Endothelial cell of umbilical vein (primary cell): ENCODE results near the gene IRF8. TPM values are rescaled to one million over a fixed set of nuclear protein-coding genes. Genes with fewer than 3 reads are reported as not detected.
"Not testable (repeated sequence)": the region's sequence is repeated elsewhere in the genome, so short reads cannot be mapped to it uniquely, and the experiment has no call there.

ENCODE experiments used
- BruUV-seq: library from RNA; stranded (reverse); fragments of 400-500 nt; replicated peaks from 2 replicates; lab custom pipeline; 2021; lab: Mats Ljungman, UMichigan
- CTCF ChIA-PET: fragments of 300-600, 350-600 bp; sonication (Branson Sonifier 250); formaldehyde crosslinking; loops from one replicate; lab custom pipeline; 2021; ENCODE audit warnings: antibody characterized with exemption, inconsistent platforms; lab: Charles Lee
- POLR2A ChIA-PET: fragments of 300-600, 350-600 bp; sonication (Branson Sonifier 250); formaldehyde crosslinking; loops from one replicate; lab custom pipeline; 2021; ENCODE audit warnings: antibody characterized with exemption, inconsistent platforms; lab: Charles Lee
- DNase-seq: peaks from one replicate; pipeline ENCODE4 v3.0.0-alpha.2; 2011; ENCODE audit warnings: low read depth, low spot score
- FAIRE-seq: peaks from 2 replicates; lab custom pipeline; 2011; peaks lifted over from hg19 to GRCh38; lab: Jason Lieb, UNC
- H2AFZ ChIP-seq: 2 replicates; pipeline ENCODE4 v1.6.0; 2012; ENCODE audit warnings: low read depth, low read length, control low read depth, inconsistent platforms
- H3K27ac ChIP-seq: 2 replicates; pipeline ENCODE4 v1.5.1; 2011; ENCODE audit warnings: low read depth, mild to moderate bottlenecking, control low read depth, low read length, moderate library complexity; ENCODE audit not compliant: insufficient read depth
- H3K27me3 ChIP-seq, 2 experiments: 2 replicates each; pipeline versions ENCODE4 v1.6.0 to v1.6.1; 2011; ENCODE audit warnings: low read length in 2 of 2, mixed read lengths in 1 of 2; ENCODE audit not compliant: control insufficient read depth in 2 of 2, insufficient read depth in 2 of 2
- H3K36me3 ChIP-seq, 2 experiments: 2 replicates in 1 of 2; 3 replicates in 1 of 2; pipeline ENCODE4 v1.5.1; 2011; ENCODE audit warnings: low read length in 2 of 2, mild to moderate bottlenecking in 1 of 2, moderate library complexity in 1 of 2; ENCODE audit not compliant: control insufficient read depth in 2 of 2, insufficient read depth in 2 of 2; ENCODE audit errors: extremely low read depth in 1 of 2
- H3K4me1 ChIP-seq: 3 replicates; pipeline ENCODE4 v1.5.1; 2011; ENCODE audit warnings: mild to moderate bottlenecking, low read length; ENCODE audit not compliant: control insufficient read depth, insufficient read depth; ENCODE audit errors: extremely low read depth
- H3K4me2 ChIP-seq: 2 replicates; pipeline ENCODE4 v1.6.1; 2011; ENCODE audit warnings: low read length, control low read depth, mixed read lengths; ENCODE audit not compliant: insufficient read depth
- H3K4me3 ChIP-seq, 3 experiments: fragments of 200-600 bp in 1 of 3; sonication (generic), shearing (Covaris generic) in 1 of 3; replicated peaks in 1 of 3; 2 replicates each; pipeline ENCODE4 v1.5.1; 2011 to 2016; ENCODE audit warnings: control low read depth in 3 of 3, low read length in 3 of 3, mild to moderate bottlenecking in 2 of 3, inconsistent platforms in 1 of 3, low read depth in 1 of 3, moderate library complexity in 1 of 3; ENCODE audit not compliant: insufficient read depth in 1 of 3
- H3K79me2 ChIP-seq: 2 replicates; pipeline ENCODE4 v1.6.0; 2012; ENCODE audit warnings: low read length, inconsistent platforms; ENCODE audit not compliant: control insufficient read depth, insufficient read depth
- H3K9ac ChIP-seq: replicated peaks from 2 replicates; pipeline ENCODE3; 2011; ENCODE audit warnings: low read length, control low read depth; ENCODE audit not compliant: insufficient read depth; ENCODE audit errors: extremely low read depth
- H3K9me1 ChIP-seq: replicated peaks from 3 replicates; pipeline ENCODE4 v1.6.0; 2011; ENCODE audit warnings: mild to moderate bottlenecking, low read length; ENCODE audit not compliant: control insufficient read depth, insufficient read depth; ENCODE audit errors: extremely low read depth
- H3K9me3 ChIP-seq: replicated peaks from 2 replicates; pipeline ENCODE4 v1.5.1; 2012; ENCODE audit warnings: low read length, inconsistent platforms; ENCODE audit not compliant: control insufficient read depth, insufficient read depth
- H4K20me1 ChIP-seq: replicated peaks from 2 replicates; pipeline ENCODE3; 2011; ENCODE audit warnings: mild to moderate bottlenecking, low read length; ENCODE audit not compliant: control insufficient read depth, insufficient read depth; ENCODE audit errors: extremely low read depth
- JUN ChIP-seq: IDR thresholded peaks from 2 replicates; pipeline ENCODE4 v1.6.1; 2011; ENCODE audit warnings: borderline replicate concordance, low read depth; ENCODE audit not compliant: insufficient read length, insufficient read depth
- MYC ChIP-seq: IDR thresholded peaks from one replicate; pipeline ENCODE4 v1.6.1; 2011; ENCODE audit warnings: mild to moderate bottlenecking, low read depth, low read length
- POLR2A ChIP-seq: IDR thresholded peaks from 2 replicates; pipeline ENCODE4 v1.6.1; 2012; ENCODE audit warnings: low read depth, mild to moderate bottlenecking, control low read depth, low read length
- POLR2AphosphoS5 ChIP-seq: IDR thresholded peaks from 2 replicates; pipeline ENCODE4 v1.6.1; 2012; ENCODE audit warnings: low read depth, mild to moderate bottlenecking, control low read depth, low read length, moderate library complexity; ENCODE audit not compliant: insufficient read depth
- dilution Hi-C: fragments of 300-500 bp; cut with MboI; formaldehyde crosslinking; loops from one replicate; pipeline ENCODE4 v1.15.0; 2019; ENCODE audit warnings: low sequenced_read_pairs; ENCODE audit not compliant: extremely low pct_ligation_motif_present
- intact Hi-C: fragments of 100-400 bp; cut with micrococcal nuclease; formaldehyde crosslinking; loops from one replicate; pipeline ENCODE4 v1.10.0; 2022
- polyA plus RNA-seq, 4 experiments: library from polyadenylated mRNA; depleted of rRNA in 3 of 4; stranded (reverse) in 3 of 4; unstranded in 1 of 4; fragments of >200 nt; gene quantifications; 2 replicates each; pipeline versions ENCODE4 v1.2.1 to v1.2.3, GENCODE V29; 2011 to 2012; ENCODE audit warnings: missing spikeins in 1 of 4
- total RNA-seq: library from RNA; stranded (reverse); gene quantifications from 2 replicates; pipeline ENCODE4 v1.2.3, GENCODE V29; 2021
- TF ChIP-seq, protein P1 (sequence below): IDR thresholded peaks from 2 replicates; pipeline ENCODE4 v1.6.1; 2011; ENCODE audit not compliant: insufficient read depth, insufficient read length

IRF8 gene
- total and polyA plus RNA-seq, 2 donors (not counting 3 experiments of a cell fraction or from before 2014, with no cell fraction given), result not detected

GRCh38 chr16:85907231-85907630 is 8.3 kb downstream of the IRF8 start:
- not testable (repeated sequence) for BruUV-seq
- CTCF ChIA-PET, result interaction anchor here (1.4 to 2.0 kb wide), 2 partner anchors 80 to 86 kb away, joined by 4 to 7 read pairs; no protein-coding TSS in a partner anchor

GRCh38 chr16:85908444-85908843 is 9.5 kb downstream of the IRF8 start:
- ChIA-PET POLR2A (no interaction called here), CTCF (interaction anchor here (1.4 to 2.0 kb wide), 2 partner anchors 78 to 87 kb away, joined by 4 to 7 read pairs; no protein-coding TSS in a partner anchor)
- no peak overlapping the region for H3K4me2 ChIP-seq
- no peaks in the 10 kb centered on the region for H3K79me2 ChIP-seq
- peaks cover 0 to 4% of the 10 kb centered on the region in 2 experiments for H3K27me3 ChIP-seq
- no peak for FAIRE-seq
- H3K4me3 ChIP-seq, result no peak overlapping the region
- H2AFZ ChIP-seq, result no peak overlapping the region
- no peaks in the 10 kb centered on the region for H3K36me3 ChIP-seq
- H3K4me1 ChIP-seq, result no peaks in the 10 kb centered on the region
- no peaks in the 10 kb centered on the region for H3K9me1 ChIP-seq
- no peaks in the 10 kb centered on the region for H3K9me3 ChIP-seq
- intact Hi-C loops, result no loop called here
- dilution Hi-C loops, result no loop called here
- TF ChIP-seq, protein P1, sequence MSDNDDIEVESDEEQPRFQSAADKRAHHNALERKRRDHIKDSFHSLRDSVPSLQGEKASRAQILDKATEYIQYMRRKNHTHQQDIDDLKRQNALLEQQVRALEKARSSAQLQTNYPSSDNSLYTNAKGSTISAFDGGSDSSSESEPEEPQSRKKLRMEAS, result no peak
- TF ChIP-seq MYC (no peak), POLR2AphosphoS5 (no peak), JUN (no peak), POLR2A (no peak)
- DNase-seq, result no peak
- no TSS peak for BruUV-seq
- no peak overlapping the region for H3K9ac ChIP-seq
- no peak overlapping the region for H3K27ac ChIP-seq
- no peaks in the 10 kb centered on the region for H4K20me1 ChIP-seq

More at GRCh38 chr16:85907231-85907630, 8.3 kb downstream of the IRF8 start:
- H3K4me1 ChIP-seq, DNase-seq, H3K9ac ChIP-seq, H4K20me1 ChIP-seq, H2AFZ ChIP-seq, H3K27me3 ChIP-seq, H3K27ac ChIP-seq, H3K36me3 ChIP-seq, H3K4me3 ChIP-seq, FAIRE-seq, H3K79me2 ChIP-seq, POLR2A ChIA-PET, dilution Hi-C loops, H3K9me1 ChIP-seq, H3K9me3 ChIP-seq, intact Hi-C loops, H3K4me2 ChIP-seq: not testable (repeated sequence)
